OCI-LY1 (cell line): ENCODE results near the gene SPP1.

ENCODE experiments used
- H2AFZ ChIP-seq: fragments of 200-600 bp; sonication (generic), shearing (Covaris generic); 2 replicates; pipeline ENCODE4 v1.6.0; 2014; ENCODE audit warnings: antibody characterized with exemption, mild to moderate bottlenecking, low read length
- H3F3A ChIP-seq: fragments of 200-600 bp; sonication (generic), shearing (Covaris generic); 2 replicates; pipeline ENCODE4 v1.6.0; 2014; ENCODE audit warnings: mild to moderate bottlenecking, antibody characterized with exemption, low read length, moderate library complexity; ENCODE audit not compliant: insufficient read depth
- H3K27ac ChIP-seq: fragments of 200-600 bp; sonication (generic); 2 replicates; pipeline ENCODE4 v1.5.1; 2014; ENCODE audit warnings: low read length, mixed run types, mild to moderate bottlenecking, low read depth; ENCODE audit not compliant: poor library complexity, severe bottlenecking
- H3K27me3 ChIP-seq: fragments of 200-600 bp; sonication (generic); 2 replicates; pipeline ENCODE4 v1.6.0; 2014; ENCODE audit warnings: antibody characterized with exemption, mild to moderate bottlenecking, low read length, moderate library complexity; ENCODE audit not compliant: insufficient read depth
- H3K36me3 ChIP-seq: fragments of 200-600 bp; sonication (generic); 2 replicates; pipeline ENCODE4 v1.6.1; 2014; ENCODE audit warnings: mild to moderate bottlenecking, antibody characterized with exemption, low read length, moderate library complexity, mixed read lengths; ENCODE audit not compliant: insufficient read depth
- H3K4me1 ChIP-seq: fragments of 200-600 bp; sonication (generic); 2 replicates; pipeline ENCODE4 v1.5.1; 2014; ENCODE audit warnings: mild to moderate bottlenecking, low read length, moderate library complexity; ENCODE audit not compliant: insufficient read depth, severe bottlenecking
- H3K4me2 ChIP-seq: fragments of 200-600 bp; sonication (generic), shearing (Covaris generic); 2 replicates; pipeline ENCODE4 v1.6.1; 2014; ENCODE audit warnings: low read length
- H3K4me3 ChIP-seq: fragments of 200-600 bp; sonication (generic); 2 replicates; pipeline ENCODE4 v1.5.1; 2014; ENCODE audit warnings: low read length, low read depth, mild to moderate bottlenecking, mixed read lengths; ENCODE audit not compliant: poor library complexity, severe bottlenecking
- H3K79me2 ChIP-seq: fragments of 200-600 bp; shearing (Covaris generic); 2 replicates; pipeline ENCODE4 v1.6.1; 2016; ENCODE audit warnings: mixed run types, low read length, mixed read lengths; ENCODE audit not compliant: insufficient read depth
- H3K9ac ChIP-seq: fragments of 200-600 bp; sonication (generic), shearing (Covaris generic); 2 replicates; pipeline ENCODE4 v1.6.1; 2014; ENCODE audit warnings: mild to moderate bottlenecking, low read length, mixed read lengths
- H3K9me2 ChIP-seq: fragments of 200-600 bp; sonication (generic), shearing (Covaris generic); 2 replicates; pipeline ENCODE4 v1.6.1; 2014; ENCODE audit warnings: low read depth, mild to moderate bottlenecking, low read length, mixed read lengths
- H3K9me3 ChIP-seq: fragments of 200-600 bp; shearing (Covaris generic); 2 replicates; pipeline ENCODE4 v1.6.1; 2014; ENCODE audit warnings: low read length, mixed read lengths
- H4K20me1 ChIP-seq: fragments of 200-600 bp; sonication (generic), shearing (Covaris generic); 2 replicates; pipeline ENCODE4 v1.6.0; 2016; ENCODE audit warnings: mild to moderate bottlenecking, low read length; ENCODE audit not compliant: insufficient read depth
- EZH2 ChIP-seq: fragments of 200-600 bp; sonication (generic), shearing (Covaris generic); IDR thresholded peaks from 2 replicates; pipeline ENCODE4 v1.8.0; 2017; ENCODE audit warnings: borderline replicate concordance, mixed run types, mild to moderate bottlenecking, antibody characterized with exemption, low read length, moderate library complexity, mixed read lengths
- TF ChIP-seq, protein P1 (sequence below): fragments of 200-600 bp; sonication (generic), shearing (Covaris generic); IDR thresholded peaks from 2 replicates; pipeline ENCODE4 v1.5.1; 2017; ENCODE audit warnings: mild to moderate bottlenecking, antibody characterized with exemption, low read length, moderate library complexity, mixed read lengths

SPP1 gene

DNA sequence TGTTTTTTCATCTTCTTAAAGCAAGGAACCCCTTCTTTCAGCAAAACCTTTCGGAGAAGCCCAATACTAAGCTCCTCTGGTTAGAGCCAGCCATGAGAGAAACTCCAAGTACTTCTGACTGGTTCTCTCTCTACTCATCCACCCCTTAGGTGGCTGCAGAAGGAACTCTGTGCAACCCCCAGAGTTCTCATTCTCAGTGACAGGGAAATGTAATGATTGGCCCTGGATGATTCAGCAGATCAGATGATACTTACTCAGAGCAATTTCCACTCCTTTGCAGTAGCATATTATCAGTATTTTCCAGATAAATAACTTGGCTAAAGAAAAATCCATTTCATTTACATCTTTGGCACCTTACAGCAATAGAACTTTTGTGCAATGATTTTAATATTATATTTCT, 3.2 kb downstream of the SPP1 start:
- Histone ChIP-seq H3K27me3 (no peaks in the 10 kb centered on the region), H3K4me1 (no peaks in the 10 kb centered on the region), H3F3A (no peaks in the 10 kb centered on the region), H3K9ac (no peak overlapping the region), H3K9me3 (no peaks in the 10 kb centered on the region), H4K20me1 (no peaks in the 10 kb centered on the region), H3K27ac (no peak overlapping the region), H2AFZ (no peak overlapping the region), H3K79me2 (no peaks in the 10 kb centered on the region), H3K4me2 (no peak overlapping the region), H3K9me2 (no peaks in the 10 kb centered on the region), H3K4me3 (no peak overlapping the region), H3K36me3 (no peaks in the 10 kb centered on the region)
- TF ChIP-seq, protein P1, sequence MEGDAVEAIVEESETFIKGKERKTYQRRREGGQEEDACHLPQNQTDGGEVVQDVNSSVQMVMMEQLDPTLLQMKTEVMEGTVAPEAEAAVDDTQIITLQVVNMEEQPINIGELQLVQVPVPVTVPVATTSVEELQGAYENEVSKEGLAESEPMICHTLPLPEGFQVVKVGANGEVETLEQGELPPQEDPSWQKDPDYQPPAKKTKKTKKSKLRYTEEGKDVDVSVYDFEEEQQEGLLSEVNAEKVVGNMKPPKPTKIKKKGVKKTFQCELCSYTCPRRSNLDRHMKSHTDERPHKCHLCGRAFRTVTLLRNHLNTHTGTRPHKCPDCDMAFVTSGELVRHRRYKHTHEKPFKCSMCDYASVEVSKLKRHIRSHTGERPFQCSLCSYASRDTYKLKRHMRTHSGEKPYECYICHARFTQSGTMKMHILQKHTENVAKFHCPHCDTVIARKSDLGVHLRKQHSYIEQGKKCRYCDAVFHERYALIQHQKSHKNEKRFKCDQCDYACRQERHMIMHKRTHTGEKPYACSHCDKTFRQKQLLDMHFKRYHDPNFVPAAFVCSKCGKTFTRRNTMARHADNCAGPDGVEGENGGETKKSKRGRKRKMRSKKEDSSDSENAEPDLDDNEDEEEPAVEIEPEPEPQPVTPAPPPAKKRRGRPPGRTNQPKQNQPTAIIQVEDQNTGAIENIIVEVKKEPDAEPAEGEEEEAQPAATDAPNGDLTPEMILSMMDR = no peak
- no peak for TF ChIP-seq EZH2

DNA sequence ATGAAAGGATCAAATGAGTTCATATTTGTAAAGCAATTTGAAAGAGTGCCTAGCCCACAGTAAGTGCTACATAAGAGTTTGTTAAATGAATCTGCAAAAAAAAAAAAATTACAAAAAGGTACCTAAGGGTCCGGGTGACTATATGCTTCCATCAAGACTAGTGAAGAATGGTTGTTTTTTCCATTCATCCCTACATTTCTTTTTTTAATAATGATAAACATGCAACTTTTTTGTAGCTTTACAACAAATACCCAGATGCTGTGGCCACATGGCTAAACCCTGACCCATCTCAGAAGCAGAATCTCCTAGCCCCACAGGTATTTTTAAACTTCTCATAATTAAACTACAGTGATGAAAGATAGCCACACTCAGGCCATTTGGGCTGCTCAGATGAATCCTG, 4.3 kb downstream of the SPP1 start:
- Histone ChIP-seq H3K4me1 (no peaks in the 10 kb centered on the region), H4K20me1 (no peaks in the 10 kb centered on the region), H3K27me3 (no peaks in the 10 kb centered on the region), H3K9me2 (no peaks in the 10 kb centered on the region), H3K4me2 (no peak overlapping the region), H3K36me3 (no peaks in the 10 kb centered on the region), H3K79me2 (no peaks in the 10 kb centered on the region), H3K9ac (no peak overlapping the region), H2AFZ (no peak overlapping the region), H3K4me3 (no peak overlapping the region), H3F3A (no peaks in the 10 kb centered on the region), H3K27ac (no peak overlapping the region), H3K9me3 (no peaks in the 10 kb centered on the region)
- TF ChIP-seq EZH2 = no peak
- TF ChIP-seq, protein P1 = no peak

DNA sequence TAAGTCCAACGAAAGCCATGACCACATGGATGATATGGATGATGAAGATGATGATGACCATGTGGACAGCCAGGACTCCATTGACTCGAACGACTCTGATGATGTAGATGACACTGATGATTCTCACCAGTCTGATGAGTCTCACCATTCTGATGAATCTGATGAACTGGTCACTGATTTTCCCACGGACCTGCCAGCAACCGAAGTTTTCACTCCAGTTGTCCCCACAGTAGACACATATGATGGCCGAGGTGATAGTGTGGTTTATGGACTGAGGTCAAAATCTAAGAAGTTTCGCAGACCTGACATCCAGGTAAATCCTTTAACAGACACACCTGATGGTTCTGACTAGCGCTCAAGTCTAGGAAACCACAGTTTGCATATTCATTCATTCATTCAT, 6.0 kb downstream of the SPP1 start:
- no peaks in the 10 kb centered on the region for H3K4me1 ChIP-seq
- no peaks in the 10 kb centered on the region for H4K20me1 ChIP-seq
- no peaks in the 10 kb centered on the region for H3F3A ChIP-seq
- no peaks in the 10 kb centered on the region for H3K36me3 ChIP-seq
- H3K4me3 ChIP-seq = no peak overlapping the region
- no peak overlapping the region for H2AFZ ChIP-seq
- H3K27me3 ChIP-seq = no peaks in the 10 kb centered on the region
- TF ChIP-seq EZH2 = no peak
- H3K9me2 ChIP-seq = no peaks in the 10 kb centered on the region
- no peaks in the 10 kb centered on the region for H3K79me2 ChIP-seq
- no peak overlapping the region for H3K27ac ChIP-seq
- no peak overlapping the region for H3K9ac ChIP-seq
- no peak overlapping the region for H3K4me2 ChIP-seq
- H3K9me3 ChIP-seq = no peaks in the 10 kb centered on the region

DNA sequence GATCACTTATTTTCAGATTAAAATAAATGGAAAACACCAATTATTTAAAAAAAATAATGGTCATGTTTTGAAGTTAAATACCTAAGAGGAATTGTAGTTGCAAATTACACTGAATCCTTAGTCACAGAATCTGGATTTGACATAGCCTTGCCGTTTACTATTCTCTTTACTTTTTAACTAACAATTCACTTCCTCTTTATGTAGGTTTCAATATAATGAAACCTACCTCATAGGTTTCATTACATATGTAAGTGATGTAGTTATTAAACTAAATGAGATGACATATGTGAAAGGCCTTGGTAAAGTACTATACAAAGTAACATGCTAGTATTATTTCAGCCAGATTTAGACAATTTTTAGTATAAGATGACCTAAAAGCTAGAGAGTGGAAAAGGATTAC, 6.5 kb downstream of the SPP1 start:
- Histone ChIP-seq H4K20me1 (no peaks in the 10 kb centered on the region), H3K9me3 (no peaks in the 10 kb centered on the region), H3K36me3 (no peaks in the 10 kb centered on the region), H3K27me3 (no peaks in the 10 kb centered on the region), H3K79me2 (no peaks in the 10 kb centered on the region), H2AFZ (no peak overlapping the region), H3K4me2 (no peak overlapping the region), H3K27ac (no peak overlapping the region), H3K9me2 (no peaks in the 10 kb centered on the region), H3K9ac (no peak overlapping the region), H3F3A (no peaks in the 10 kb centered on the region), H3K4me1 (no peaks in the 10 kb centered on the region), H3K4me3 (no peak overlapping the region)
- no peak for TF ChIP-seq EZH2
- TF ChIP-seq, protein P1 = no peak
